Measurements from ENCODE around the gene DCTPP1. TPM values are rescaled to one million over a fixed set of nuclear protein-coding genes. Genes with fewer than 3 reads are reported as not detected.
"Not testable (repeated sequence)": the region's sequence is repeated elsewhere in the genome, so short reads cannot be mapped to it uniquely, and the experiment has no call there.

The DCTPP1 gene
- total RNA-seq, 4 donors from 2014 or later: 11.8 to 32.6 (median 17.8) TPM

- no peak overlapping the region for H3K4me3 ChIP-seq
- in situ Hi-C loops (cut with MboI; ENCODE audit: low sequenced_read_pairs in 4 of 4) (no loop called here), intact Hi-C loops (cut with DNase I; ENCODE audit: low total_unique reads) (no loop called here)
- no peak for ATAC-seq
- no peak for DNase-seq
- H3K9me3 ChIP-seq: no peaks in the 10 kb centered on the region
- no peak for TF ChIP-seq POLR2A (IDR thresholded peaks at IDR 0.05)
- TF ChIP-seq, protein P1, sequence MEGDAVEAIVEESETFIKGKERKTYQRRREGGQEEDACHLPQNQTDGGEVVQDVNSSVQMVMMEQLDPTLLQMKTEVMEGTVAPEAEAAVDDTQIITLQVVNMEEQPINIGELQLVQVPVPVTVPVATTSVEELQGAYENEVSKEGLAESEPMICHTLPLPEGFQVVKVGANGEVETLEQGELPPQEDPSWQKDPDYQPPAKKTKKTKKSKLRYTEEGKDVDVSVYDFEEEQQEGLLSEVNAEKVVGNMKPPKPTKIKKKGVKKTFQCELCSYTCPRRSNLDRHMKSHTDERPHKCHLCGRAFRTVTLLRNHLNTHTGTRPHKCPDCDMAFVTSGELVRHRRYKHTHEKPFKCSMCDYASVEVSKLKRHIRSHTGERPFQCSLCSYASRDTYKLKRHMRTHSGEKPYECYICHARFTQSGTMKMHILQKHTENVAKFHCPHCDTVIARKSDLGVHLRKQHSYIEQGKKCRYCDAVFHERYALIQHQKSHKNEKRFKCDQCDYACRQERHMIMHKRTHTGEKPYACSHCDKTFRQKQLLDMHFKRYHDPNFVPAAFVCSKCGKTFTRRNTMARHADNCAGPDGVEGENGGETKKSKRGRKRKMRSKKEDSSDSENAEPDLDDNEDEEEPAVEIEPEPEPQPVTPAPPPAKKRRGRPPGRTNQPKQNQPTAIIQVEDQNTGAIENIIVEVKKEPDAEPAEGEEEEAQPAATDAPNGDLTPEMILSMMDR (IDR thresholded peaks at IDR 0.05 in 4 of 5, conservative IDR thresholded peaks at IDR 0.05 in 1 of 5): no peak
- H3K27me3 ChIP-seq: no peaks in the 10 kb centered on the region
- H3K36me3 ChIP-seq: no peaks in the 10 kb centered on the region
- no peaks in the 10 kb centered on the region for H3K4me1 ChIP-seq
- no peak overlapping the region for H3K27ac ChIP-seq
Observed at GRCh38 chr16:30457743-30458560, 28.1 kb upstream of the DCTPP1 start.

- intact Hi-C loops (cut with DNase I; ENCODE audit: low total_unique reads): no loop called here
- ATAC-seq (no peak), DNase-seq (no peak)
- no peaks in the 10 kb centered on the region for H3K36me3 ChIP-seq
- no peak overlapping the region for H3K4me3 ChIP-seq
- no peak overlapping the region for H3K27ac ChIP-seq
- no peaks in the 10 kb centered on the region for H3K9me3 ChIP-seq
- H3K27me3 ChIP-seq: no peaks in the 10 kb centered on the region
- no peaks in the 10 kb centered on the region for H3K4me1 ChIP-seq
- in situ Hi-C loops (cut with MboI; ENCODE audit: low sequenced_read_pairs in 4 of 4): no loop called here
- TF ChIP-seq, protein P1 (IDR thresholded peaks at IDR 0.05 in 4 of 5, conservative IDR thresholded peaks at IDR 0.05 in 1 of 5): no peak
- no peak for TF ChIP-seq POLR2A (IDR thresholded peaks at IDR 0.05)
Observed at GRCh38 chr16:30457256-30457655, 27.4 kb upstream of the DCTPP1 start.

DNA sequence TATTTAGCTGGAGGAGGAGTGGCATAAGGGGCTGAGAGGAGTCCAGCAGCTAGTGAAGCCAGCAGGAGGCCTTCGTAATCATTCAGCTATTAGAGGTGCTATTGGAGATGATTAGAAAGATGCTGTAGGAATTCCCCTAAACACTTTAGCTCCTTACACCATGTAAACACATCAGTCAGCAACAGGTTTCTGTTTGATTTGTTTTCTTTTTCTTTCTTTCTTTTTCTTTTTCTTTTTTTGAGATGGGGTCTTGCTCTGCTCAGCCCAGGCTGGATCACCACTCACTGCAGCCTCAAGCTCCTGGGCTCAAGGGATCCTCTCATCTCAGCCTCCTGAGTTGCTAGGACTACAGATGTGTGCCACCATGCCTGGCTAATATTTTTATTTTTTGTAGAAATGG, 26.5 kb upstream of the DCTPP1 start:
- Histone ChIP-seq H3K4me1 (no peaks in the 10 kb centered on the region), H3K36me3 (no peaks in the 10 kb centered on the region), H3K9me3 (no peaks in the 10 kb centered on the region), H3K27me3 (no peaks in the 10 kb centered on the region), H3K27ac (no peak overlapping the region), H3K4me3 (no peak overlapping the region)
- DNase-seq: no peak
- in situ Hi-C loops (cut with MboI; ENCODE audit: low sequenced_read_pairs in 4 of 4): no loop called here
- ATAC-seq: no peak
- intact Hi-C loops (cut with DNase I; ENCODE audit: low total_unique reads): no loop called here
- TF ChIP-seq, protein P1 (IDR thresholded peaks at IDR 0.05 in 4 of 5, conservative IDR thresholded peaks at IDR 0.05 in 1 of 5): no peak
- no peak for TF ChIP-seq POLR2A (IDR thresholded peaks at IDR 0.05)

- H3K4me3 ChIP-seq; intact Hi-C loops (cut with DNase I; ENCODE audit: low total_unique reads); ATAC-seq; H3K4me1 ChIP-seq; H3K36me3 ChIP-seq; DNase-seq; H3K9me3 ChIP-seq; in situ Hi-C loops (cut with MboI; ENCODE audit: low sequenced_read_pairs in 4 of 4); H3K27me3 ChIP-seq; H3K27ac ChIP-seq: not testable (repeated sequence)
Observed at GRCh38 chr16:30452709-30453580, 23.1 kb upstream of the DCTPP1 start.

DNA sequence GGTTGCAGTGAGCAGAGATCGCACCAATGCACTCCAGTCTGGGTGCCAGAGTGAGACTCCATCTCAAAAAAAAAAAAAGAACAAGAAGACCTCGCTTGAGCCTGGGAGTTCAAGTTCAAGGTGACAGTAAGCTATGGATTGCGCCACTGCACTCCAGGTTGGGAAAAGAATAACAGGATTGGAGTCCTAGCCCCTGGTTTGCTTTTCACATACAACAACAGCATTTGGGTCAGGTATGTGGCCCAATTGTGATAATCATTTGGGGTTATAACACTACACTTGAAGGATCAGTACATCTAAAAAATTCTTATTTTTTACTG, 19.2 kb upstream of the DCTPP1 start:
- in situ Hi-C loops (cut with MboI; ENCODE audit: low sequenced_read_pairs in 4 of 4): loop anchor here in 1 of 4 donors (10.0 to 25.0 kb wide), 2 partner anchors 86 to 188 kb away; partner anchors contain the start of gene ZNF747
- Histone ChIP-seq H3K9me3 (no peaks in the 10 kb centered on the region), H3K27ac (no peak overlapping the region), H3K4me1 (peaks cover 10% of the 10 kb centered on the region in 2 donors), H3K27me3 (no peaks in the 10 kb centered on the region), H3K4me3 (no peak overlapping the region), H3K36me3 (no peaks in the 10 kb centered on the region)
- no peak for TF ChIP-seq POLR2A (IDR thresholded peaks at IDR 0.05)
- TF ChIP-seq, protein P1 (IDR thresholded peaks at IDR 0.05 in 4 of 5, conservative IDR thresholded peaks at IDR 0.05 in 1 of 5): no peak
- ATAC-seq (no peak), DNase-seq (no peak)
- intact Hi-C loops (cut with DNase I; ENCODE audit: low total_unique reads): no loop called here

Measured in gastrocnemius medialis (tissue), 4 donors.